ENCODE measurements around the gene UNC45A.

UNC45A gene

DNA sequence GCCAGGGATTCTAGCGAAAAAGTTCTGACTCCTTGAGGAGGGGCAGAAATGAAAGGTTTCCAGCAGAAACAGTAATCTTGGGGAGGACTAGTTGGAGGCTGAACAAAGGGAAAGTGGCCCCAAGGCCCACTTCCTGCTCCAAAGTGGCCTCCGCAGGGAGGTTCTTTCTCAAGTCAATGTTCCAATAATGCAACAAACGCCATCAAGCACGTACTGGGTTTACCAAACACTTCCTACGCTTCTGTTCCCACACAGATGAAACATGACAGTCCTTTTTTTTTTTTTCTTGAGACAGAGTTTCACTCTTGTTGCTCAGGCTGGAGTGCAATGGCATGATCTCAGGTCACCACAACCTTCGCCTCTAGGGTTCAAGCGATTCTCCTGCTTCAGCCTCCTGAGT, 10.0 kb downstream of the UNC45A start:
- H3K4me1 ChIP-seq (ENCODE audit: low read depth, poor library complexity, severe bottlenecking) = no peaks in the 10 kb centered on the region
- H3K36me3 ChIP-seq (ENCODE audit: insufficient read depth) = no peaks in the 10 kb centered on the region
- no peak for TF ChIP-seq CTCF (conservative IDR thresholded peaks at IDR 0.05; ENCODE audit: low read depth, low read length)

DNA sequence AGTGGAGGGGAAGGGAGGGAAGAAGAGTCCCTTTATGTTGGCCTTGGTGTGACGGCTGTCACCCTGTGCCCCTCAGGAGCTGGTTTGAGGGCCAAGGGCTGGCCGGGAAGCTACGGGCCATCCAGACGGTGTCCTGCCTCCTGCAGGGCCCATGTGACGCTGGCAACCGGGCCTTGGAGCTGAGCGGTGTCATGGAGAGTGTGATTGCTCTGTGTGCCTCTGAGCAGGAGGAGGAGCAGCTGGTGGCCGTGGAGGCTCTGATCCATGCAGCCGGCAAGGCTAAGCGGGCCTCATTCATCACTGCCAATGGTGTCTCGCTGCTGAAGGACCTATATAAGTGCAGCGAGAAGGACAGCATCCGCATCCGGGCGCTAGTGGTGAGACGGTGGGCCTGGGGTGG, 11.5 kb downstream of the UNC45A start:
- no peaks in the 10 kb centered on the region for H3K36me3 ChIP-seq (ENCODE audit: insufficient read depth)
- no peaks in the 10 kb centered on the region for H3K27me3 ChIP-seq (ENCODE audit: insufficient read depth, low read depth)
- H3K9ac ChIP-seq = no peak overlapping the region
- no peak overlapping the region for H3K4me3 ChIP-seq (IDR thresholded peaks at IDR 0.05; ENCODE audit: insufficient read depth, low read depth, low read length)
- no peak overlapping the region for H3K27ac ChIP-seq
- no peaks in the 10 kb centered on the region for H3K4me1 ChIP-seq (ENCODE audit: low read depth, poor library complexity, severe bottlenecking)
- no peak overlapping the region for H3K4me2 ChIP-seq
- no peak for TF ChIP-seq CTCF (conservative IDR thresholded peaks at IDR 0.05; ENCODE audit: low read depth, low read length)
- H3K79me2 ChIP-seq (ENCODE audit: insufficient read depth, low read depth) = no peaks in the 10 kb centered on the region
- no peak overlapping the region for H2AFZ ChIP-seq (ENCODE audit: low read depth)
- no peaks in the 10 kb centered on the region for H4K20me1 ChIP-seq (ENCODE audit: insufficient read depth)

More for the DNA sequence above, 10.0 kb downstream of the UNC45A start:
- no peak overlapping the region for H3K4me3 ChIP-seq (IDR thresholded peaks at IDR 0.05; ENCODE audit: insufficient read depth, low read depth, low read length)
- H3K27me3 ChIP-seq (ENCODE audit: insufficient read depth, low read depth) = no peaks in the 10 kb centered on the region
- no peak overlapping the region for H3K9ac ChIP-seq
- no peak overlapping the region for H3K4me2 ChIP-seq
- H2AFZ ChIP-seq (ENCODE audit: low read depth) = no peak overlapping the region
- no peak overlapping the region for H3K27ac ChIP-seq
- no peaks in the 10 kb centered on the region for H4K20me1 ChIP-seq (ENCODE audit: insufficient read depth)
- H3K79me2 ChIP-seq (ENCODE audit: insufficient read depth, low read depth) = no peaks in the 10 kb centered on the region

- no peaks in the 10 kb centered on the region for H3K4me1 ChIP-seq (ENCODE audit: low read depth, poor library complexity, severe bottlenecking)
- no peak overlapping the region for H3K4me2 ChIP-seq
- H3K4me3 ChIP-seq (IDR thresholded peaks at IDR 0.05; ENCODE audit: insufficient read depth, low read depth, low read length) = no peak overlapping the region
- H3K27me3 ChIP-seq (ENCODE audit: insufficient read depth, low read depth) = no peaks in the 10 kb centered on the region
- H3K27ac ChIP-seq = no peak overlapping the region
- no peaks in the 10 kb centered on the region for H3K36me3 ChIP-seq (ENCODE audit: insufficient read depth)
- H3K9ac ChIP-seq = no peak overlapping the region
- no peaks in the 10 kb centered on the region for H3K79me2 ChIP-seq (ENCODE audit: insufficient read depth, low read depth)
- H4K20me1 ChIP-seq (ENCODE audit: insufficient read depth) = no peaks in the 10 kb centered on the region
- no peak for TF ChIP-seq CTCF (conservative IDR thresholded peaks at IDR 0.05; ENCODE audit: low read depth, low read length)
- no peak overlapping the region for H2AFZ ChIP-seq (ENCODE audit: low read depth)
These were observed 12.0 kb downstream of the UNC45A start for GRCh38 chr15:90946941-90947576.

DNA sequence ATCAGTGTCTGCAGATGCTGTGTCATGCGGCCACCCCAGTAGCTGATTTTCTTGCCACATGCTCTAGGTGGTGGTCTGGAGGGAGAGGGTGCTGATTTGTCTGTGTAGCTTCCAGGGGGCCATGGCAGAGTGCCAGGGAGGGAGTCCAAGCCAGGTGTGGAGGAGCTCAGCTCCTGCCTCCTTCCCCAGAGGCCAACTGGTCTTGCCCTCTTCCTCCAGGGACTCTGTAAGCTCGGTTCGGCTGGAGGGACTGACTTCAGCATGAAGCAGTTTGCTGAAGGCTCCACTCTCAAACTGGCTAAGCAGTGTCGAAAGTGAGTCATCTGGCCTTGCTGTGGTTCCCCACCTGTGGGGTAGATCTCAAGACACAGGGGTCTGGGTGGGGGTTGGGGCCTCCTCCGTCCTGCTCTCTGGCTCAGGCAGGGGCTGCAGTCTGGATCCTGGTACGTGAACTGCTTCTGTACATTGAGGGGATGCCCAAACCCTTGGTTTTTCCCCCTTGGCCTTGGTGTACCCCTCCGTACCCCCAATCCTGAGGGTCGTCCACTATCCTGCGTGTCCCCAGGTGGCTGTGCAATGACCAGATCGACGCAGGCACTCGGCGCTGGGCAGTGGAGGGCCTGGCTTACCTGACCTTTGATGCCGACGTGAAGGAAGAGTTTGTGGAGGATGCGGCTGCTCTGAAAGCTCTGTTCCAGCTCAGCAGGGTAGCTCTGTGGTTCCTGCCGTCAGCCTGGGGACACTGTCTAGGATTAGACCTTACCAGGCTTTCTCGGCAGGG, 12.7 kb downstream of the UNC45A start:
- H2AFZ ChIP-seq (ENCODE audit: low read depth) = no peak overlapping the region

More for the DNA sequence above, 12.7 kb downstream of the UNC45A start:
- no peaks in the 10 kb centered on the region for H3K36me3 ChIP-seq (ENCODE audit: insufficient read depth)
- no peaks in the 10 kb centered on the region for H3K27me3 ChIP-seq (ENCODE audit: insufficient read depth, low read depth)
- no peak overlapping the region for H3K4me2 ChIP-seq
- no peaks in the 10 kb centered on the region for H3K4me1 ChIP-seq (ENCODE audit: low read depth, poor library complexity, severe bottlenecking)
- no peak overlapping the region for H3K4me3 ChIP-seq (IDR thresholded peaks at IDR 0.05; ENCODE audit: insufficient read depth, low read depth, low read length)
- no peaks in the 10 kb centered on the region for H4K20me1 ChIP-seq (ENCODE audit: insufficient read depth)
- TF ChIP-seq CTCF (conservative IDR thresholded peaks at IDR 0.05; ENCODE audit: low read depth, low read length) = no peak
- H3K27ac ChIP-seq = no peak overlapping the region
- no peaks in the 10 kb centered on the region for H3K79me2 ChIP-seq (ENCODE audit: insufficient read depth, low read depth)
- H3K9ac ChIP-seq = no peak overlapping the region
